HG03457 (cell line): ENCODE data around the gene GOSR2.
"Not testable (repeated sequence)": the region's sequence is repeated elsewhere in the genome, so short reads cannot be mapped to it uniquely, and the experiment has no call there.

ENCODE experiments used
- ATAC-seq: cut with Tn5 transposase; IDR thresholded peaks from one replicate; pipeline ENCODE4 v1.9.1; 2021; ENCODE audit warnings: moderate number of reproducible peaks; ENCODE audit not compliant: unreplicated experiment

GOSR2 gene

GRCh38 chr17:46984892-46985291, 61.9 kb downstream of the GOSR2 start:
- no peak for ATAC-seq

GRCh38 chr17:46986366-46986765, 63.4 kb downstream of the GOSR2 start:
- ATAC-seq: no peak

- ATAC-seq: not testable (repeated sequence)
Observed at GRCh38 chr17:46987927-46988326, 65.0 kb downstream of the GOSR2 start.

DNA sequence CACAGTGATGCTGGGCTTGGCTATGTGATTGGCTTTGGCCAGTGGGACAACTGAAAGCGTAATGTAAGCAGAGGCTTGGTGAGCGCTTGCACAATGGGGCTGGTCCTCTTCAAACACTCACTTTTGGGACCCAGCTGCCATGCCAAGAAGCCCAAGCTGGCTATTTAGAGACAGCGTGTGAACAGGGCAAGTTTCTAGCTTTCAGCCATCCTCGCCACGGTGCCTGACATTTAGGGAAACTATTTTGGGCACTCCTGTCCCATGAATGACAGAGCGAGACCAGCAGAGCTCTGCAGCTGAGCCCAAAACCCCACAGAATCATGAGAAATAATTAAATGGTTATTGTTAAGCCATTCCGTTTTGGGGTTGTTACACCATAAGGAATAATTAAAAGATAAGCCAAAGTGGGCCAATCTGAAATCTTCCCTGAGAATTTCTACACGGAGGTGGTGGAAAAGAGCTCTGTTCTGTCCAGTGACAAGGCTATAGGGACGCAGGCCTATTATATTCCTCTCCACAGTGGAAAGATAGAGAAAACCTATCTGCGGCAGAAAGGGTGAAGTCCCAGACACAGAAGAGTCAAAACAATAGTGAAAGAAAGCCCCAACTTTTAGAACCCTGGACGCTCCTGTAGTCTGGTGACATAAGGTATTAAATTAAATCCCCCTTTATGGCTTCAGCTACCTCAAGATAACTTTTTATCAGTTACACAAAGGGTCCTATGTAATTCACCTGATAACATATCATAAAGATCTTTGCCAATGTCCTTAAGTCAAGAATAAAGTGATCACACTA, 66.9 kb downstream of the GOSR2 start:
- ATAC-seq: no peak

DNA sequence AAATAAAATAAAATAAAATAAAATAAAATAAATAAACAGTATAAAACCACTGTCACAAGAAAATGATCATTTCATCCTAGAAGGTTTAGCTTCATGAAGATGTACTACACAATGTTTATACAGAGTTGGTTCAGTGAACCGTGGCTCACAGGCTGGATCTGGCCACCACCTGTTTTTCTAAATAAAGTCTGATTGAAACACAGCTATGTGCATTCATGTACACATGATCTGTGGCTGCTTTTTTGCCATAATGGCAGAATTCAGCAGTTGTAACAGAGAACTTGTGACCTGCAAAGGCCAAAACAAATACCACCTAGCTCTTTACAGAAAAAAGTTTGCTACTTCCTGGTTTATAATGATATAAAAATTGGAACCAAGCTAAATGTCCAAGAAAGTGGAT, 68.7 kb downstream of the GOSR2 start:
- ATAC-seq: no peak
